ENCODE data around the gene NOS2.
"Not testable (repeated sequence)": the region's sequence is repeated elsewhere in the genome, so short reads cannot be mapped to it uniquely, and the experiment has no call there.

- not testable (repeated sequence) for TF ChIP-seq POLR2AphosphoS5 (IDR thresholded peaks at IDR 0.05; ENCODE audit: insufficient read depth in 1 of 2, low read depth in 1 of 2); POLR2A (IDR thresholded peaks at IDR 0.05)
Measured at GRCh38 chr17:27732746-27733145, 67.6 kb downstream of the NOS2 start.

Measured in vagina (tissue), 2 donors.